HAP-1 (cell line): ENCODE data around the gene ADAMTS12.
"Not testable (repeated sequence)": the region's sequence is repeated elsewhere in the genome, so short reads cannot be mapped to it uniquely, and the experiment has no call there.

Experiments
- DNase-seq, 2 experiments: peaks; one replicate each; pipeline ENCODE4 v3.0.0-alpha.2; 2016 to 2020; ENCODE audit warnings: low spot score in 2 of 2
- H3K27me3 ChIP-seq: fragments of 250-450 bp; sonication (Bioruptor Pico); 2 replicates; pipeline ENCODE4 v1.5.1; 2020; ENCODE audit warnings: low read depth, mild to moderate bottlenecking, moderate library complexity
- H3K36me3 ChIP-seq: fragments of 250-450 bp; sonication (Bioruptor Pico); replicated peaks from 2 replicates; pipeline ENCODE4 v1.5.1; 2020; ENCODE audit warnings: mild to moderate bottlenecking
- H3K4me1 ChIP-seq: fragments of 250-450 bp; sonication (Bioruptor Pico); 2 replicates; pipeline ENCODE4 v1.5.1; 2020; ENCODE audit warnings: mild to moderate bottlenecking
- H3K4me3 ChIP-seq: fragments of 250-450 bp; sonication (Bioruptor Pico); 2 replicates; pipeline ENCODE4 v1.5.1; 2020; ENCODE audit warnings: mild to moderate bottlenecking, moderate library complexity
- H3K9me3 ChIP-seq: fragments of 250-450 bp; sonication (Bioruptor Pico); 2 replicates; pipeline ENCODE4 v1.5.1; 2020; ENCODE audit warnings: mild to moderate bottlenecking, moderate library complexity
- in situ Hi-C: fragments of 300-500 bp; cut with MboI; formaldehyde crosslinking; loops from 3 replicates; pipeline ENCODE4 v1.14.3; 2020; ENCODE audit warnings: low sequenced_read_pairs, inconsistent platforms, mixed read lengths

ADAMTS12 gene

DNA sequence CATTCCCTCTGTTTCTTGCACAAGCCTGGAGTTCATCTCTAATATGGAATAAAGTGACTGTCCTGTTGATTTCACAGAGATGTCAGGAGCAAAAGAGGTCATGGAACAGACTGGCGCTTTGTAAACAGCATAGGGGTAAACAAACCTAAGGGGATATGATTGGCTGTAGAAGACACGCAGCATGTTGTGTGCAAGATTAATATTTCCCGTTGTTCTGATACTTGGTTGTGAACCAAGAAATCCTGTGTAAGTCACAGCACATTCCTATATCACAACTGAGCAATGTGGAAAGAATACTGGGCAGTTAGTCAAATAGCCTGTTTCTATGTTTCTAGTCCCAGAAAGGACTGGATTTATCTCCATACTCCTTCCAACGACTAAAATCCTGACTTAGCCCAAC lies 3.2 kb downstream of the ADAMTS12 start:
- in situ Hi-C loops = no loop called here
- DNase-seq = no peak
- no peaks in the 10 kb centered on the region for H3K9me3 ChIP-seq
- no peaks in the 10 kb centered on the region; the same call in 1 of the 2 replicates for H3K4me1 ChIP-seq
- no peaks in the 10 kb centered on the region for H3K27me3 ChIP-seq
- H3K36me3 ChIP-seq = no peaks in the 10 kb centered on the region
- no peak overlapping the region for H3K4me3 ChIP-seq

DNA sequence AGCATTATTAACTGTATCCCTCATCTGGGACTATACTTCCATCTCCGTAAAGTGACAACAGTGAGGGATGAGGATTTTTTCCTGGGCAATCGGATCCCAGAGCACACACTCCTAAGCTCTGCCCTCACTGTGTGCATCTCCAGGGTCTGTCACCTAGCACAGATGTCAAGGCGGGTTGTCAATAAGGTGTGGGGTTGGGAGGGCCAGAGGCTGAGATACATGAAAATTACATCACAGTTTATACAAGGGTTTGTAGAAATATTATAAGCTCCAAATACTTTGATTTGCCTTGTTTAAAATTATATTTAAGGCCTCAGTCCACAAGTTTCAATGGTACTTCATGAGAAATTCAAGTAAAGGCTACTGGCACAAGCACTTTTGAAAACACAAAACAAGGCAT lies 4.5 kb downstream of the ADAMTS12 start:
- no peaks in the 10 kb centered on the region for H3K9me3 ChIP-seq
- H3K36me3 ChIP-seq = no peaks in the 10 kb centered on the region
- H3K4me3 ChIP-seq = no peak overlapping the region
- in situ Hi-C loops = no loop called here
- no peaks in the 10 kb centered on the region for H3K27me3 ChIP-seq
- H3K4me1 ChIP-seq = no peaks in the 10 kb centered on the region; the same call in 1 of the 2 replicates
- no peak for DNase-seq

GRCh38 chr5:33886283-33886682 lies 5.5 kb downstream of the ADAMTS12 start:
- Histone ChIP-seq H3K36me3 (no peaks in the 10 kb centered on the region), H3K4me3 (no peak overlapping the region), H3K4me1 (no peaks in the 10 kb centered on the region; the same call in 1 of the 2 replicates), H3K27me3 (no peaks in the 10 kb centered on the region), H3K9me3 (no peaks in the 10 kb centered on the region)
- in situ Hi-C loops = no loop called here
- DNase-seq = no peak

- H3K9me3 ChIP-seq = no peaks in the 10 kb centered on the region
- H3K27me3 ChIP-seq = no peaks in the 10 kb centered on the region
- no peak for DNase-seq
- no peaks in the 10 kb centered on the region; the same call in 1 of the 2 replicates for H3K4me1 ChIP-seq
- no peak overlapping the region for H3K4me3 ChIP-seq
- in situ Hi-C loops = no loop called here
- no peaks in the 10 kb centered on the region for H3K36me3 ChIP-seq
Measured at GRCh38 chr5:33885679-33886078, 6.1 kb downstream of the ADAMTS12 start.

DNA sequence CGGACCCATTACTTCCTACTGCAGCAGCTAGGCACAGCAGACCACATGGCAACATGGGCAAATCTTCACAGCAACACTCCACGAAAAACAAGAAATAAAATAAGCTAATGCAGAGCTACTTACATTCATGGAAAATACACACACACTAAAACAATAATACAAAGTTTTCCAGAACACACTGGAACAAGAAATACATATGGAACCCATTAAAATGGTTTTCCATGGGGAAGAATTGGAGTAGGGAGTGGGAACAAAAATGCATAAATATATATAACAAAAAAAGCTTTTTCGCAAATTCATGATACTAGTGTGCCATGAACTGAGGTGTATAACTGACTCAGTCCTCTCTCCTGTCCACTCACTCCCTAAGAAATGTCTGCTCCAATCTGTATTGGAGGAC lies 8.3 kb downstream of the ADAMTS12 start:
- H3K4me1 ChIP-seq = no peaks in the 10 kb centered on the region
- H3K36me3 ChIP-seq = no peaks in the 10 kb centered on the region
- no peaks in the 10 kb centered on the region for H3K9me3 ChIP-seq
- in situ Hi-C loops = no loop called here
- no peak for DNase-seq
- no peaks in the 10 kb centered on the region for H3K27me3 ChIP-seq
- no peak overlapping the region for H3K4me3 ChIP-seq

DNA sequence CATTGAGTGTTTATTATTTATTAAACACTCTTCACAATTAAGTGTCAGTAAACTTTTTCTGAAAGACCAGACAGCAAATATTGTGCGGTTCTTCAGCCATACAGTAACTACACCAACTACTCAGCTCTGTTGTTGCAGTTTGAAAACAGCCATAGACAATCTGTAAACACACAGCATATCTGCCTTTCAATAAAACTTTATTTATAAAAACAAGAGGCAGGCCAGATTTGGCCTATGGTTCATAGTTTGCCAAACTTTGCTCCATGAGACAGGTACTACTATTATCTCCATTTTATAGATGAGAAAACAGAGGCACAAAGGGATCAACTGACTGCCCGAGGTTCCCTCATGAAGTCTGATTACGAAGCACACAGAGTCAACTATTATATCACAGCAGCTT lies 11.5 kb downstream of the ADAMTS12 start:
- Histone ChIP-seq H3K27me3 (no peaks in the 10 kb centered on the region), H3K9me3 (no peaks in the 10 kb centered on the region), H3K36me3 (no peaks in the 10 kb centered on the region), H3K4me1 (no peaks in the 10 kb centered on the region), H3K4me3 (no peak overlapping the region)
- no peak for DNase-seq
- in situ Hi-C loops = no loop called here

DNA sequence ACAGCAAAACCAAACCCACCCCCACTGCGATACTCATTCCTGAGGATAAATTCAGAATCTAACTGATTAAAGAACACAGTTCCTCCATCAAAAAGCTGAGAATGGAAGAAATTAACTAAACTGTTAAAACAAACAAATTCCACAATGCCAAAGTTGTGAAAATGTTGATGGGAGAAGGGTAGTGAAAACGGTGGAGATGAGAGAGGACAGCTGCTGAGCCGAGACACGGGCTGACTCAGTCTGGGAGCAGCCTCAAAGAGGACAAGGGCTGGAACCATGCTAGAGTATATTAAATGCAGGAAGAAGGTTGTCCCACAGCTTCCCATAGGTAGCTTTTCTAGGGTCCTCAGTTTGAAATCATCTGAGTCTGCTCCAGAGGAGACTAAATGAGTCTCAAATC lies 14.3 kb downstream of the ADAMTS12 start:
- Histone ChIP-seq H3K27me3 (no peaks in the 10 kb centered on the region), H3K36me3 (no peaks in the 10 kb centered on the region), H3K9me3 (no peaks in the 10 kb centered on the region), H3K4me3 (no peak overlapping the region), H3K4me1 (no peaks in the 10 kb centered on the region)
- DNase-seq = no peak
- in situ Hi-C loops = no loop called here

- Histone ChIP-seq H3K4me3 (no peak overlapping the region), H3K4me1 (no peaks in the 10 kb centered on the region), H3K9me3 (peaks cover 4% of the 10 kb centered on the region), H3K36me3 (no peaks in the 10 kb centered on the region), H3K27me3 (no peaks in the 10 kb centered on the region)
- no peak for DNase-seq
- in situ Hi-C loops = no loop called here
Measured at GRCh38 chr5:33867241-33867640, 24.5 kb downstream of the ADAMTS12 start.

DNA sequence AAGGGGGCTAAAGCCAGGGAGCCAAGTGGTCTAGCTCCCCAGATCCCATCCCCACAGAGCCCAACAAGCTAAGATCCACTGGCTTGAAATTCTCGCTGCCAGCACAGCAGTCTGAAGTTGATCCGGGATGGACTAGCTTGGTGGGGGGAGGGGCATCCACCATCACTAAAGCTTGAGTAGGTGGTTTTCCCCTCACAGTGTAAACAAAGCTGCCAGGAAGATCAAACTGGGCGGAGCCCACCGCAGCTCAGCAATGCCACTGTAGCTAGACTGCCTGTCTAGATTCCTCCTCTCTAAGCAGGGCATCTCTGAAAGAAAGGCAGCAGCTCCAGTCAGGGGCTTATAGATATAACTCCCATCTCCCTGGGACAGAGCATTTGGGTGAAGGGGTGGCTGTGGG lies 32.6 kb downstream of the ADAMTS12 start:
- DNase-seq, H3K4me1 ChIP-seq, H3K4me3 ChIP-seq, H3K9me3 ChIP-seq, H3K27me3 ChIP-seq, H3K36me3 ChIP-seq, in situ Hi-C loops: not testable (repeated sequence)

DNA sequence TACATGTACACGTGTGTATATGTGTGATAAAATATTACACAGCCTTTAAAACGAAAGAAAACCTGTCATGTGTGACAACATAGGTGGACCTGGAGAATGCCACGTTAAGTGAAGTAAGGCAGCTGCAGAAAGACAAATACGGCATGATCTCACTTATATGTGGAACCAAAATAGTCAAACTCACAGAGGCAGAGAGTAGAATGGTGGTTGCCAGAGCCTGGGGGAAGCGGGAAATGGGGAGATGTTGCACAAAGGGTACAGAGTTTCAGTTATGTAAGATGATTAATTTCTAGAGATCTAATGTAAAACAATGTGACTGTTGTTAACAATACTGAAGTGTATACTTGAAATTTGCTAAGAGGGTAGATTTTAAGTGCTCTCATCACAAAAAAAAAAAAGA lies 34.8 kb downstream of the ADAMTS12 start:
- in situ Hi-C loops = no loop called here
- no peaks in the 10 kb centered on the region for H3K27me3 ChIP-seq
- no peaks in the 10 kb centered on the region for H3K4me1 ChIP-seq
- H3K36me3 ChIP-seq = no peaks in the 10 kb centered on the region
- no peak overlapping the region for H3K4me3 ChIP-seq
- no peak for DNase-seq
- no peaks in the 10 kb centered on the region for H3K9me3 ChIP-seq

DNA sequence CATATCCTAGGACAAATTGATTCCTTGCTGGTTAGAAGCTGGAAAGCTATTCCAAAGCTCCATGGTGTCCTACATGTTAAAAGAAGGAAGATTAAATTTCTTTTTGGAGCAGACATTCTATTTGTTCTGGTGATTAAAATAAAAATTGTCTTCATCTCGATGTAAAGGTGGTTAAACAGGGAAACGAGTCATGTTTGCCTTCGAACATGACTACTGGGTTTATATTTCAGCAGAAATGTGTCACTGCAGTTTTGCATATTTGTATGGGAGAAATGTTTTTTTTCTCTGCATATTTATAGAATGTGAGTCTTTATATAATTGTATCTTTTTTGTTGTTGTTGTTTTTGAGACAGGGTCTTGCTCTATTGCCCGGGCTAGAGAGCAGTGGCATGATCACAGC lies 36.4 kb downstream of the ADAMTS12 start:
- H3K4me1 ChIP-seq = no peaks in the 10 kb centered on the region
- in situ Hi-C loops = no loop called here
- no peak overlapping the region for H3K4me3 ChIP-seq
- H3K36me3 ChIP-seq = no peaks in the 10 kb centered on the region
- DNase-seq = no peak
- no peaks in the 10 kb centered on the region for H3K27me3 ChIP-seq
- H3K9me3 ChIP-seq = no peaks in the 10 kb centered on the region; the same call in 1 of the 2 replicates

DNA sequence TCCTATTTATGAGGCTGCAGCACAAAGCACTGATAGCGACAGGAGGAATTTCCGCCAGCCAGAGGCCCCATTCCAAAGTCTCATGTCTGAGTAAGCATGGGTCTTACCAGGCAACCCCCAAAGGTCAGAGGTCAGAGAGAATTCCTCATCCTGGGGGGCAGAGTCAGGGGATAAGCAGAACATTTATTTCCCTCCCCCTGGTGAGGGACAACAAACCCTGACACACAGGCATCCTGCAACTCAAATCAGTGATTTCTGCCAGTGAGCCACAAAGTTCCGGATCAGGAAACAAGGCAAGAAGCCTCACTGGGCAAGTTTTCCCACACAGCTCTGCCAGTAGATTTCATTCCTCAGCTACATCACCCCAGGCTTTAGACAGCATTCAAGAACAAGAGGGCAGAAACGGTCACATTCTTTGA lies 37.0 kb downstream of the ADAMTS12 start:
- no peaks in the 10 kb centered on the region; the same call in 1 of the 2 replicates for H3K9me3 ChIP-seq
- H3K4me1 ChIP-seq = no peaks in the 10 kb centered on the region
- H3K36me3 ChIP-seq = no peaks in the 10 kb centered on the region
- no peak for DNase-seq
- no peaks in the 10 kb centered on the region for H3K27me3 ChIP-seq
- H3K4me3 ChIP-seq = no peak overlapping the region
- in situ Hi-C loops = no loop called here

- Histone ChIP-seq H3K4me1 (no peaks in the 10 kb centered on the region), H3K9me3 (no peaks in the 10 kb centered on the region; the same call in 1 of the 2 replicates), H3K27me3 (no peaks in the 10 kb centered on the region), H3K36me3 (no peaks in the 10 kb centered on the region), H3K4me3 (no peak overlapping the region)
- DNase-seq = no peak
- in situ Hi-C loops = no loop called here
Measured at GRCh38 chr5:33852837-33853236, 39.0 kb downstream of the ADAMTS12 start.

- no peak overlapping the region for H3K4me3 ChIP-seq
- DNase-seq = no peak
- H3K27me3 ChIP-seq = no peaks in the 10 kb centered on the region
- no peaks in the 10 kb centered on the region for H3K36me3 ChIP-seq
- H3K4me1 ChIP-seq = no peaks in the 10 kb centered on the region
- in situ Hi-C loops = no loop called here
- H3K9me3 ChIP-seq = no peaks in the 10 kb centered on the region; the same call in 1 of the 2 replicates
Measured at GRCh38 chr5:33852319-33852718, 39.5 kb downstream of the ADAMTS12 start.

DNA sequence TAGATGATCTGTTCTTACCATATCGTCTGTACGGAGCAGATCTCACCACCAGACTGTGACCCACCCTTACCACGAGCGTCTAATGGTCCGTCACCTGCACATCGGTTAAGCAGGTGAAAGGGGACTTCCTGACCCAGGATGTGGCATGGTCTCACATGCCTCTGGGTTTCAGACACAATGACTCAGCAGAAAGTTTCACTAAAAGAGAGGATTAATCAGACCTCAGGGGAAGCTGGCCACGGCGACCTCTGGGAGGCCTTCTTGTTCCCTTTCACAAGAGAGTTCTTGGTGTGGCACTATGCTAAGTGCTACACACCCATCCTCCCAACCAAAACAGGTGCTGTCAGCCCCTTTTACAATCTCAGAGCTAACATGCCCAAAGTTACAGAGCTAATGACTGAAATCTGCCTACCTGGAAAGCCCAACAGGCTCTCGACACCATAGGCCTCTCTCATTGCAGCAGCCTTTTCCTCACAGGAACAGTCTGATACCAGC lies 41.6 kb downstream of the ADAMTS12 start:
- Histone ChIP-seq H3K4me1 (no peaks in the 10 kb centered on the region), H3K27me3 (no peaks in the 10 kb centered on the region), H3K9me3 (no peaks in the 10 kb centered on the region; the same call in 1 of the 2 replicates), H3K36me3 (no peaks in the 10 kb centered on the region), H3K4me3 (no peak overlapping the region)
- in situ Hi-C loops = no loop called here
- no peak for DNase-seq
